OCI-LY1 (cell line): ENCODE measurements around the gene MICALL2.

Experiments
- EZH2 ChIP-seq: fragments of 200-600 bp; sonication (generic), shearing (Covaris generic); IDR thresholded peaks from 2 replicates; pipeline ENCODE4 v1.8.0; 2017; ENCODE audit warnings: borderline replicate concordance, mixed run types, mild to moderate bottlenecking, antibody characterized with exemption, low read length, moderate library complexity, mixed read lengths
- TF ChIP-seq, protein P1 (sequence below): fragments of 200-600 bp; sonication (generic), shearing (Covaris generic); IDR thresholded peaks from 2 replicates; pipeline ENCODE4 v1.5.1; 2017; ENCODE audit warnings: mild to moderate bottlenecking, antibody characterized with exemption, low read length, moderate library complexity, mixed read lengths

DNA sequence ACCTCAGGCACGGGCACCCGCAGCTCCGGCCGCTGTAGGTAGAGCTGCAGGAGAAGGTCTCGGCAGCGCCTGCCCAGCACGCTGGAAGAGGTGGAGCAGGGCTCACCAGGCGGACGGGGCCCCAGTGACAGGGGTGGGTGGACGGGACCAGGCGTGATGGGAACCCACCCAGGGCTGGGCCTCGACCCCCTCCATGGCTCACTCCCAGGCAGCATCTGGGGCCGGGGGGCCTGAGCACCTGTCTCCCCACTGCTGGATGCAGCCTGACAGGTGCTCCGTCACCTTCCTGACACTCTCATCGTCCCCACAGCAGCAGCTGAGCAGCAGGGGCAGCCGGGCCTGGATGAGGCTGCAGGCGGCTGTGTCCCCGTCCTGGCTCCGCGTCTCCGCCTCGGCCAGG is 16.7 kb upstream of the MICALL2 start:
- TF ChIP-seq, protein P1, sequence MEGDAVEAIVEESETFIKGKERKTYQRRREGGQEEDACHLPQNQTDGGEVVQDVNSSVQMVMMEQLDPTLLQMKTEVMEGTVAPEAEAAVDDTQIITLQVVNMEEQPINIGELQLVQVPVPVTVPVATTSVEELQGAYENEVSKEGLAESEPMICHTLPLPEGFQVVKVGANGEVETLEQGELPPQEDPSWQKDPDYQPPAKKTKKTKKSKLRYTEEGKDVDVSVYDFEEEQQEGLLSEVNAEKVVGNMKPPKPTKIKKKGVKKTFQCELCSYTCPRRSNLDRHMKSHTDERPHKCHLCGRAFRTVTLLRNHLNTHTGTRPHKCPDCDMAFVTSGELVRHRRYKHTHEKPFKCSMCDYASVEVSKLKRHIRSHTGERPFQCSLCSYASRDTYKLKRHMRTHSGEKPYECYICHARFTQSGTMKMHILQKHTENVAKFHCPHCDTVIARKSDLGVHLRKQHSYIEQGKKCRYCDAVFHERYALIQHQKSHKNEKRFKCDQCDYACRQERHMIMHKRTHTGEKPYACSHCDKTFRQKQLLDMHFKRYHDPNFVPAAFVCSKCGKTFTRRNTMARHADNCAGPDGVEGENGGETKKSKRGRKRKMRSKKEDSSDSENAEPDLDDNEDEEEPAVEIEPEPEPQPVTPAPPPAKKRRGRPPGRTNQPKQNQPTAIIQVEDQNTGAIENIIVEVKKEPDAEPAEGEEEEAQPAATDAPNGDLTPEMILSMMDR, result no peak
- no peak for TF ChIP-seq EZH2
